Measurements from ENCODE around the gene LAMA2.

Gene LAMA2

DNA sequence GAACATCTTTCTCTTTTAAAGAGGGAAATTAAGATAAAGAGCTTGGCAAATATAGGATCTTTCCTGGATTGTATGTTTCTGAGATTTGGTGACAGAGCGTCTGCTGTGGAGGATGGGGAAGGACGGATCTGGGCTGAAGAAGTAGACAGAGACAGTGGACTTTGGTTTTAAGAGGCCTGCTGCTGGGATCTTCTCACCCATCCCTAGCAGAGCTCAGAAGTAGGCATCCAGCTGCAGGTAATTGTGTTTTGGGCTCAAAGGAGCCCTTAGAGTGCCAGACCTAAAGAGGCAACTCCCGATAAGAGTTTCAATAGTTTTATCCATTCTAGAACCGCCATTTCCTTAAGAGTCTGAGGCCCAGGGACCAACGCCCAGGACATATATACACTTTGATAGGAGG is 20.8 kb downstream of the LAMA2 start:
- DNase-seq: no peak

DNA sequence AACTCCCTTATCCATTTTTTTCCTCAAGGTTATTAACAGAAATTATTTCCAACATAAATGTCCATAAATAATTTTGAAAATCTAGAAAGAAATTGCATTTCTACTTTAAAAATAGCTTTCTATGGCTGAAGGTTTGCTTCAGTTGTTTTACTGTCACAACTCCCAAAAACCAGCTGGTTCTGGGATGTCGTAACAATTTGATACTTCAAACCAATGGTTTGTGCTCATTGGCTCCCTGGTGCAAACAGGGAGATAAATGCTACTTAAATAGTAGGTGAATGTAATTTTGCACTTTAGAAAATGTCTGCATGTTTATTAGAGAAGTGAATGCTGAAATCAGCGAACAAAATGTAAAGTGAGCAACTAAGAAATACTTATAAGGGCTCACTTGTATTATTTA is 31.1 kb downstream of the LAMA2 start:
- DNase-seq: no peak

DNA sequence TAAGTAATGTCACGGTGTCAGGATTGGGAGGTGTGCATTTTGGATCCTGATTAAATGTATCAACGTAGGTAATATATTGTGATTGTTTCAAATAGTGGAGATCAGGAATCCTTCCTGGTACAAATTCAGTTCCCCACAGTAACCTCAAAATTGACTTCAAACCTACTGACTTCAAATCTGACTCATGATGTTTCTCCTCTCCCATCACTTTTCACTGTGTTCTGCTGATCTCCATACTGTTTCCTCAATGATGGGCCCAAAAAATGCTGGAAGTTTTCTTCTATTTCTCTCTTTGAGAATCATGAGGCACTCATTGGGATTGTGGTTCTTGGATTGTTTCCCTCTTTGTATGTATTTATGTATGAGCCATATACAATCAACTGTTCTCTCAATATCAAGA is 35.9 kb downstream of the LAMA2 start:
- DNase-seq: no peak

DNA sequence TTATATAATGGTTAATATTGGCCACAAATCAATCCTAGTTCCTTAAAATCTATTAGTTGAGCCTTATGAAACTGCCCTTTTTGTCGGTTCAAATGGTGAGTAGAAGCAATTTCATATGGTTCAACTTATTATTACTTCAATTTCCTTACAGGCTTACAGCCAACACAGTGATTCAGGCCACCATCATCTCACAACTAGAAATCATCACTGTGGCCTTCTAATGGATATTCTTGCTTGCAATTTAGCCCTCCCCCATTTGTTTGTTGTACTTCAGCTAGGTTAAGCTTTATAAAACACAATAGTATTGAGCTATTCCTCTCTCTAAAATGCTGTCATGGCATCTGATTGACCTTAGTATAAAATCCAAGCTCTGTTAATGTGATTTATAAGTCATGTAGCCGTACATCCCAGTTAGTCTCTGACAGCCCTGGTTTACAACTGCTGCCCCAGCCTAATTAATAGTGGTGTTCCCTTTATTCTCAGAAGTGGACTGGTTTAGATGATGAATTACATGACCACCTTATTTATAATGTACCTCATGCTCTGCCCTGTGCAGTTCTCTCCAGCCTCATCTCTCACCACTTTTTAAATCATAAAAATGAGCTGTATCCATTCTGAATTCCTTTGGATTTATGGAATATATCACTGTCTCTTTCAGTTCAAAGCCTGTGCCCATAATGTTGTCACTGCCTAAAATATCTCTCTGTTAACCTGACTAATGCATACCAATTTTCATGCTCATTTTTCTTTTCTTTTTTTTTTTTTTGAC is 36.7 kb downstream of the LAMA2 start:
- no peak for DNase-seq

DNA sequence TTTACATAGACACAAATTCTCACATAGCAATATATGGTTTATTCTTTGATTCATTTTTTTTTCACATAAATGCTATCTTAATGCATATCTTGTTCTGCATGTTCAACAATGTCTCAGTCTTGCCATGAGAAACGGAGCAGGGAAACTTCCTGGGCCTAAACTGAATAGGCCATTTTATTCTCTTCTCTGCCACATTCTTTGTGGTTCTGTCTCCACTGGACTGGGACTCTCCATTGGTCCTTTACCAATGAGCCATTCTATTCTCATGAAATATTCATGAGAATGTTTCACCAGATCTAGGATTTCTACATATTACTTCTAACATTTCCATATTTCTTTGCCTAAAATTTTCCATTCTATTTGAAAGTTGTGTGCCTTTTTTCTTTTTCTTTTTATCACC is 42.8 kb downstream of the LAMA2 start:
- DNase-seq: no peak

DNA sequence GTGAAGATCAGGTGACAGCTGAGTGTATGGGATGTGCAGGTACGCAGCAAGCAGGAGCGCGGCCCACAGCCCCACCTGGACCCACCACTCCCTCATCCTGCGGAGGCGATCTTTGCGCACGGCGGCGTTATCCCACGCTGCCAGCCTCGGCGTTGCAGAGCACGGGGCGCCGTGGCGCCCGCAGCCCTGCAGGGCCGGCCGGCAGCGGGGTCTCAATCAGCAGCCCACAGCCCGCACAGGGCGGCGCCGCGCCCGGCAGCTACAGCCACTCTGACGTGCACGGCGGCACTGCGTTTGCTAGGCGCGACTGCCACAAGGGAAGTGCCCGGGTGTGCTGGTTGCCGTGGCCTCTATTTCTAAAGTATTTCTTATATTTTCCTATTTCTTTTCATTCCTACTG is 46.9 kb downstream of the LAMA2 start:
- no peak for DNase-seq

DNA sequence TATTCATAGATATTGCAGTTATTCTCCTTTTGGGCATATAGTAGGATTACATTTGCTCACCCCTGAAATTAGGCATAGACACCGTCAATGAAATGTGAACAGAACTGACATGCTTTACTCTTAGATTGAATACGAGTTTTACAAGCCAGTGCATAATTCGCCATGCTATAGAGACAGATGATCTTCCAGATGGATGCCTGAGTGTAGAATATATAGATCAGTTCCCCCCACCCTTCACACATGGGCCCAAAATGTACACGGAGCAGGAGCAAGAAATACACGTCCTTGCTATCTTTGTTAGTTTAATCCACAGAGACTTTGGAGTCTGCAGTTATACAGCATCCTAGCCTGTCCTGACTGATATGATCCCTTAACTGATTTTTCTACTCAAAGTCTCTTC is 47.4 kb downstream of the LAMA2 start:
- no peak for DNase-seq

DNA sequence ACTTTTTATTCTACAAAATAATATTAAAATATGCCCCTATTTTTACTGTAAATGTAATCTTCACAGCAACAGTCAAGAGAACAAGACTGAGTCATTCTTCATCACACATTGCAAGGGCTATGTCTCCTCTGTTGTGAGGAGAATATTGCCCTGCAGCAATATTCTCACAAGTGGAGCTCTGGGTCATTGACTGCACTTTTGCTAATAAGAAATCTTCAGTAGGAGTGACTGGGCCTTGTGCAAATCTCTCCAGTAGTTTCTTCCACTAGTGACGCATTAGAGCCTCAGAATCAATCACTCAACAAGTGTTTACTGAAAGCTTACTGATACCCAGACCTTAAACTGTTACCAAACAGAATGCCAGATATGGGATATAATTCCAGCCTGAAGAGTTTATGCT is 49.1 kb downstream of the LAMA2 start:
- no peak for DNase-seq

DNA sequence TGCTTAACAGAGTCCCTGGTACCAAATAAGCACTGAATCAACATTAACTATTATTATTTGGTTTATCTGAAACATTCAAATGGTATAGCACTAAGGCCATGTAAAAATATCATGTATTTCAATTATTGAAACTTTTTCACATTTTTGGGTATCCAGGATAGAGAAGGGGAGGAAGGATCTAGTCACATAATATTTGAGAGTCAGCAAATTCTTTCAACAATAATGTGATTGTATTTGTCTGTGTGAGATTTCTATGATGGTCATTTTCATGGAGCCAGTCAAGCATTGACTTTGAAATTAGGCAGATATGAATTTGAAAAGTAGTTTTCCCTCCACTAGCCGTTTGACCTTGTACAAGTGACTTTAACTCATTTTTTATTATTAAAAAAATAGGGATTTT is 67.9 kb downstream of the LAMA2 start:
- no peak for DNase-seq

DNA sequence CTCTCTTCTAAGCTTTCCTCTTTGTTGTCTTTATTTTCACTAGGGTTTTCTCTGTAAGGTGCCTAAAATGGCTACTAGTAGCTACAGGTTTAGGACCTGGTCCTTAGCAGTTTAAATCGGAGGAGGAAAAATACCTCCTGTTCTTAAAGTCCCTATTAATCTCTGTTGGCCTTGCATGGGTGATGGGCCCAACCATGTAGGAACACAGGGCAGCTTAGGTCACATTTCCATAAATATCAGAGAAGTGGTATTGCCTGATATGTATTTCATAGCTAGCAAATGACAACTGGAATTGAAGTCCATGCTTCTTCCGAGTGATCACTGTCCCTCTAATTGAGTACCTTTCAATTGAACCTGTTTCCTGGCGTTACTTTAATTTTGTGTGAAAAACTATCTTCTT is 70.0 kb downstream of the LAMA2 start:
- no peak for DNase-seq

DNA sequence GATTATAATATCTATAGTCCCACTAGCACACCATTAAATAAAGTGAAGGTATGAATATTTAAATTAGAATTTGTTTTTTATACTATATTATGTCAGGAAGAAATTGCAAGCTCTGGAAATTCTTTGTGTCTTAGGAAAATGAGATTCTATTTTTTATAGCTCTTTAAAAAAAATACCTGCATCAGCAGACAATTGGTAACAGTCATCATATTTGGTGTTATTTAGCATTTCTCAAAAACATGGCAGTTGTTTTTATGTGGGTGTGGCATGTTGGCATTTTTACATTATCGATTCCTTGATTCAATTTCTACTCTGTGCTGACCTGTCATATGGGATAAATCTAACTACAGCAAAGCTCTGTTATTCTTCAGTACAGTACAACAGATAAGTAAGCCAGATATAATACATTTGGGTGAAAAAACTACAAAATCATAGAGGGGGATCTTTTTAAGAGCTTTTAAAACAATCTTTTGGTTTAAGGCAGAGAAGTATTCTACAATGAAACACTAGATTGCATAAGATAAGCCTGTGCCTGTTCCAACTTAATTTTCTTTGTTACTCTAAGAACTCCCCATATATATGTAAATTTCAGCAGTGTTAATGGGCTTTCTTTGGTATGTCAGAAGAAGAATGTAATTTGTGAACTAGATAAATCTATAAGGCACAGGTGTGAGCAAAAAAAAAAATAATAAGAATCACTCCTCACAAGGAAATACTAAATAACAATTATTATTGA is 71.5 kb downstream of the LAMA2 start:
- no peak for DNase-seq

DNA sequence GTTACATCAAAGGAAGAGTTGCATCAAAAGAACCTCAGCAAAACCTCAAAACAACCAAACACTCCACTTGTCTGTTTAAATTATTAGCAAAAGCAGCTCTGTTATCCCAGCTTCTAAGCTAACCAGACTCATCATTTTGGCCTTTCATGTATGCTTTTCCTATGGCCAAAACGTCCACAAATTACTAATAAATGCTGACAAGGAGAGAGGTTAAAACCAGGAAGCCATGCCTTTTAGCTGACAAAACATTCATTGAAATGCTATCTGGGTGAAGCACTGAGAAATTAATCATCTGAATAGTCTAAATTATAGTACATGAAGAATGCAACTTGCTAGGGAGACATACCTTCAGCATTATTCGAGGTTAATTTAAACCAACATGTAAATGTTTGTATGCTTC is 80.6 kb downstream of the LAMA2 start:
- DNase-seq: no peak

DNA sequence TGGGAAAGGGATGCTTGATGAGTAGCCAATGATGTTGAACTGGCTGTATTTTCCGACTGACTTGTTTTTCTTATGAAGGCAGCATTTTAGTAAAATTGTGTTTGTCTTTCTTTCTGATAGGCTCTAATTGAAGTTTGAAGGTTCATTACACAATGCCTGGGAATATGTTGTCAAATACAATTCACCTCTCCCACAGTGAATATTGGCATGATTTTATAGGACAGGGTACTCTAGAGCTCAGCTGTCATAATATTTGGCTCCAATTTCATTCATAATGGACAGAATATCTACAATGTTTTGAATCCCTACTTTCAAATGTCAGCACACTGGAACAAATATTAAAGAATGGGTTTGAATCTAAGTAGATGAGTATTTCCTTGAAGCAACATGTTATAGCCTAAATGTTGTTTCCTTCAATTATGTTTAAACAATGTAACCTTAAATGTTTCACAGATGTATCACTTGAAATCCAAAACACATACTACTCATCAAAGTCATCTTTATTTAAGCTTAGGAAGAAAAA is 81.4 kb downstream of the LAMA2 start:
- DNase-seq: no peak

DNA sequence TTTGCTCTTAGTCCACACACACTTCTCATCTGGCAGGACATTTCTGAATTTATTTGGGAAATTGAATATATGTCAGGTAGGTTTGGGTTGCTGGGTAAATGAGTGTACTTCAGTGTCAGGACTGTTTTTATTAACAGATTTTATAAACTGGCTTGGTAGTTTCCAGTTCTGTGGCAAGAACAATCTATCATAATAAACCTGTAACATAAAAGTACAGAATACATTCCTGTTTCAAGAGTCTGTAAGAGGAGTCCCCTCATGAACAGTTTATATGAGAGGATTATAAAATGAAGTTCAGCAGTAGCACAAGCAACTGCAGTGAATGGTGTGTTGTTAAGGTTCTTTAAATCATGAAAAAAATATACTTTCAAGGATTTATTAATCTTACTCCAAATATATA is 81.8 kb downstream of the LAMA2 start:
- DNase-seq: no peak

DNA sequence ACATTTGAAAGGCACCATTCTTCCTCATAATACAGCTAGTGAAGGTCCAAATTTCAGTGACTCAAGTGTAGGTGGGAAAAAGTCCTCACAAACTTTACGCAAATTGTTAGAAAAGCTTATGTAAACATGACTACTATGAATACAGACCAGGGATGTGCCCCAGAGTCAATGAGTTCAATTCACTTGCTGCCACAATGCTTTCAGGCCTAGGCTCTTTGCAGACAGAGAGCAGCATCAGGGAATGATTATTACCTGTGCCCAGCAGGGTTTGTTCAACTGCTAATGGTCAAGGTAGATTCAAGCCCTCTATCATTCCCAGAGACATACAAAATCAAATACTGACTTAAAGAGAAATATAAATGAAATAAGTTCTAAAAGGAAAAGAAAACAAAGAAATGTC is 84.0 kb downstream of the LAMA2 start:
- no peak for DNase-seq

DNA sequence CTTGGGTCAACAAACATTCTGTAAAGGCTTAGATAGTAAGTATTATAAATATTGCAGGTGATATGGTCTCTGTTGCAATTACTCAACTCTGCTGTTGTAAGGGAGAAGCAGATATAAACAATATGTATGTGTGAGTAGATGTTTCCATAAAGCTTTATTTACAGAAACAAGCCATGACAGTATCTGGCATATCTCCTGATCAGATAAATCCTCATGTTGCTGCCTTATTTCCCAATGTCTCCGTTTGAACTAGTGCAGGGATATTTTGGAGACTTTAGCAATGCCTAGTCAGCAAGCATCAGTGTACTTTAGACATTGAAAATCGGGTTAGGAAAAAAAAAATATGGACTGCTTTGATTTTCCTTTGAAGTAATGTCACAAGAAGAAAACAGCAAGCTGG is 96.1 kb downstream of the LAMA2 start:
- no peak for DNase-seq

DNA sequence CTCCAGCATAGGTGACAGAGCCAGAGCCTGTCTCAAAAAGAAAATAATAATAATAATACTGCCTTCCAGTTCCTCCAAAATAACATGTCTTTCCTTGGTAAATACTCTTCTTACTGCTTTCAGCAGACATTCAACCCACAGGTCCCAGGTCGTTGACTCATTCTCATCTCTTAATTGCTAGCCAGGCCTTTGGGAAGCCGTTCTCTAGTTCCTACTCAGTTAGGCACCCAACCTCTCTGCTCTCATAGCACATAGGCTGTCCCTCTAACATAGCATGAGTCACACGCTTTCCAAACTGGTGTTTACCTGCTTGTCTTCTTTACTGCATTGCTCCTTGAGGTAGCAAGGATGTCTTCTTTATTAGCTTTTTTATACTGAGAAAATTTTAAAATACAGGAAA is 98.8 kb downstream of the LAMA2 start:
- DNase-seq: no peak

DNA sequence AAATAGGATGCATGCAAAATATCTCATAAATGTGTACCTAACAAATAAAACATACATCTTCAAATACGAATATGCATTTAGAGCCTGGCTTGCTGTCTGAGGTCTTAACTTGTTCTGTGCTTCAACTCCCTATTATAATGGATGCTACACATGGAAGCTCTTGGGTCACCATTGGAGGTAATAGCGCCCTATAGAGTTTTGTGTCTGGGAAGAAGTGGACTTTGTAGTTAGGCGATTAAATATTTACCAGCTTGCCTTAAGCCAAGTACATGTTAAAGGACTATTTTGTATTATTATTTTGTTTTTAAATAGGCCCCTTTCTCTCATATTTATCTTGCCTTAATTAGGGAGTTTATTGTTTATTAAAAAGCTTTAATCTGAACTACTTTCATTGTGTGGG is 107.4 kb downstream of the LAMA2 start:
- DNase-seq: no peak

DNA sequence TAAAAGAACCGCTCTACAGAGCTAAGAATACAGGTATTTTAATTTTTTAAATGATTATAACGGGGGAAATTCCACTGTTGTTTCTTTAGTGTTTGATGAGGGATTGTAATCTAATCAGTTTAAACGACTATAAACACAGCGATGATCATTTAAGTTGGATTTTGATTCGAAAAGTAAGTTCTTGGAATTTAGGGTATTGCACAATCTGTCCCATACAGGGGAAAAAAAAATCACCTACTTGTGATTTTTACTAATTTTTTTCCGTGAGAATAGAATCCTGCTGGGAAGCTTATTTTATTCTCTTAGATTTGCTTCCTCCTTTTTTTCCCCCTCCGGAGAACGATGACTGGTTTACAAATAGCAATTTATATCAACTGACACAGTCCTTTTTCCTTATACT is 108.0 kb downstream of the LAMA2 start:
- no peak for DNase-seq

DNA sequence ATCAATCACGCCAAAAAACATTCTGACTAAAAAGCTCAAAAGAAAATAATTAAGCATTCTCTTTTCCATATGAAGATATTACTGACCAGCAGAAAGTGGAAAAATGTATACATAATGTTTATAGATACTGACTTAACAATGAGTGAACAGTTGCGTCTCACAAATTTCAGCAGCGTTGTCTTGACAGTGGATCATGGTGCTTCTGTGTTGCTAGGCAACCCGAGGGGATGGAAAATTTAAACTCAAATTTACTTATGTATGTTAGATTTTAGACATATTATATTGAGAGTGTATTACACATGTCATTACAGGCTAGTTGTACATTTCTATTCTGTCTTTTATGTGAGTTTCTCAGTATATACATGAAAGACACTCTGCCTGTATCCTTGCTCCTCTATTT is 110.2 kb downstream of the LAMA2 start:
- DNase-seq: no peak

DNA sequence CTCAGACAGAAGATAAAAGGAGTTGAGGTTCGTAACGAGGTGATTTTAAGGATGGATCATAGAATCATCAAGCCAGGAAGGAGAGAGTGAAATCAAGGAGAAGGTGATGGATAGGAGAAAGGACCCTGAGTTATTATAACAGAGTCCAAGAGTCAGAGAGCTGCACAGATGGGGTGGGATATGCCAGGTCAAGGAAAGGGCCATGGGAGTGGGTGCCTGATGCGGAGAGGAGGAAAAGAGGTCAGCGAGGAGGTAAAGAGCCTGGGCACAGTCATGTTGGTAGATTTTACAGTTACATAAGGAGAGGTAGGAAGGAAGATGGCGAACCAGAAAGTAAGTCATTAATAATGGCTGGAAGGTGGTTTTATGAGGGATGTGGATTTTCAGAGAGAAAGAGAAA is 114.9 kb downstream of the LAMA2 start:
- DNase-seq: no peak

DNA sequence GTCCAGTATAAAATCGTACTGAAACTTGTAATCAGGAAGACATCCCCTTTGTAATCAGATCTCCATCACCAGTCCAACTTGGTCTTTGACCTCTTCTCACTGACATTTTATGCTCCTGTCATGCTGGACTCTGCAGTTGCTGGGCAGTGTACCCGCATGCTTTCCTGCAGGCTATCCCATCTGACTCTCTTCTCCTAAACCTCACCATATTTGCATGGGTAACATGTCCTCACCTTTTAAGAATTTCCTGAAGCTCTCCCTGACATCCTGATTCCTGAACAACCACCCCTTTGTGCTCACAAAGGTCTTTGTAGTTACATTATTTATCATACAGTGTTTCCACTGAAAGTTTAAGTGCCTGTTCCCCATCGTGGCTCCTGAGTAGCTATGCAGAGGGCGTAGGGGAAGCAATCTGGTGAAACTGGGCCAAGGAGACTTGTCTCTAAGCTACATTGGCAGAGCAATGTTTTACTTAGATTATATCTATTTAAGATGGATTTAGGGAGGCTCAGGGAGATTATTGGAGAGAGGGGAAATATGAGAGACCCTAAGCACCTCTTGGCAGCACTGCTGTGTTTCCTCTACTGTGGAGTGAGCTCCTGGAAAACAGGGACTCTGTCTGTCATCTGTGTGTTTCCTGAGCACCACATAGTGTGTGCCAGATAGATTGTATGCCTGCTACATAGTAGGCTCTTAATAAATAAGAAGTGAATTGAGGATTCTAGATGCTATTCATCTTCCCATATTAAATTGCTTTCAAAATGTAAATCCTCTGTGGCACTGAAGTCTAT is 124.0 kb downstream of the LAMA2 start:
- DNase-seq: no peak

DNA sequence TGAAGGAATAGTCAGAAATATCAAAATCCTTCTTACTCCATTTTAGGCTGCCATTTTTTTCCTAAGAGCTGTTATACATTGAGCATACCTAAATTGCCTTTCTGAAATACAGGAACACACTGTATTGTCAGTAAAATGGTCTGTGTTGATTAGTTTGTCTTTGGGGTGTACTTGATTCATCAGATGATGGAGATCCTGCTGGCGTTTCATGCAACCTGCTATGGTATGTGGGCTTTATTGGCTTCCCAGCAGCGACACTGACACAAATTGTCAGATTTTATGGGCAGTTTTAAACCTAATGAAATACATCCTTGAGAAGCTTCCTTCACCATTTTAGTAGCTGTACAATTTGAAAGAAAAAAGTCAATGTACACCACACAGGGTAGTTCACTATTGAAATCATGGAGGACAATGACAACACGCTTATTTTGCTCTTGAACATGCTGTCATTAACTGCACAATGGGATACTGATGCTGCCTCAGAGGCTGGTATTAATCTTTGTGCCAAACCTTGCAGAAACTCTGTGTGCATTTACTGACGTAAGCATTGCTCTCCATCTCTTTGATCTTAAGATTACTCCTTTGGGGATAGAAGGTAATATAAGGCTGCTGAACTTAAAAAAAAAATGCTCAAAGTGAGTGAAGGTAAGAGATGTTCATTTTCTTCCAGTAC is 124.9 kb downstream of the LAMA2 start:
- no peak for DNase-seq
